ENCODE data around the gene MSMB. TPM values are rescaled to one million over a fixed set of nuclear protein-coding genes. Genes with fewer than 3 reads are reported as not detected.
"Not testable (repeated sequence)": the region's sequence is repeated elsewhere in the genome, so short reads cannot be mapped to it uniquely, and the experiment has no call there.

MSMB gene
- total RNA-seq, 2 experiments from 2014 or later = not detected

DNA sequence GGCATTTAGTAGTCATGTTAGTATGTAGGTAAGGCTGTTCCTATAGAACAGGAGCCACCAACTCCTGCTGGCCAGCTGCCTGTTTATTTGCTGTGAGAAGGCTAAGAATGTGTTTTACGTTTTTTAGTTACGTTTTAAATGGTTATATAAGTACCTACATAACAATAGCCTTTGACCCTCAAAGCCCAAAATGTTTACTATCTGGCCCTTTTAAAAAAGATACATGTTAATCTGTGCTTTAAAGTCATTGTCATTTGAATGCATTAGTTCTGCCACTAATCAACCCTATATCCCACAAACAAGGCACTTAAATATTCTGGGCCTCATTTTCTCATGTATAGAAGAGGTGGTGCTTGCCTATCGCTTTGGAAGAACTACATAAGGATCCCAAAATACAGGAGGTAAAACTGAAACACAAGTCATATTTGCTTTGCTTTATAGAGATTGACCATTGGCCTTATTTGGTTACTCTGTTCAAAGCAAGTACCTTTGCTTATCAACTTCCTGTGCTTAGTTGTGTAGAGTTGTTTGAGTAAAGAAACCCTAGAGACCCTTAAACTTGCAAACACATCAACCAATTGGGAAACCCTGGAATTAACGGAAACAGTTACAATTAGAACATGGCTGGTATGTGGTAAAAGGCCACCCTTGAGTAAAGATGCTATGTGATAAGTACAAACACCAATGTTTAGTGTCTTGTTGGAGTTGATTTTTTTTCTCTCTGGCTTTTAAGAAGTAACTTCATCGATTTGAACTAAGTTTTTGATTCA lies 47.9 kb downstream of the MSMB start:
- no peaks in the 10 kb centered on the region for H3K9me3 ChIP-seq (ENCODE audit: low read length)
- H3K79me2 ChIP-seq (ENCODE audit: insufficient read depth, low read depth, low read length) = no peaks in the 10 kb centered on the region; the same call in 1 of the 2 replicates
- no peaks in the 10 kb centered on the region for H3K4me1 ChIP-seq (ENCODE audit: insufficient read depth, low read length, poor library complexity, severe bottlenecking)
- DNase-seq (ENCODE audit: low spot score) = no peak
- no peak overlapping the region for H3K4me3 ChIP-seq (ENCODE audit: low read depth, low read length, poor library complexity, severe bottlenecking)
- no peaks in the 10 kb centered on the region for H3K9me2 ChIP-seq (ENCODE audit: insufficient read depth, low read length)
- ChIA-PET POLR2A (interaction anchor here (1.1 to 1.2 kb wide), 2 partner anchors 12 to 25 kb away, joined by 4 to 5 read pairs; no protein-coding TSS in a partner anchor), CTCF (ENCODE audit: unreplicated experiment) (no interaction called here)
- H3K4me2 ChIP-seq (ENCODE audit: low read length) = no peak overlapping the region
- H3K36me3 ChIP-seq (ENCODE audit: insufficient read depth, low read length) = peaks cover 74% of the 10 kb centered on the region
- TF ChIP-seq, protein P1, sequence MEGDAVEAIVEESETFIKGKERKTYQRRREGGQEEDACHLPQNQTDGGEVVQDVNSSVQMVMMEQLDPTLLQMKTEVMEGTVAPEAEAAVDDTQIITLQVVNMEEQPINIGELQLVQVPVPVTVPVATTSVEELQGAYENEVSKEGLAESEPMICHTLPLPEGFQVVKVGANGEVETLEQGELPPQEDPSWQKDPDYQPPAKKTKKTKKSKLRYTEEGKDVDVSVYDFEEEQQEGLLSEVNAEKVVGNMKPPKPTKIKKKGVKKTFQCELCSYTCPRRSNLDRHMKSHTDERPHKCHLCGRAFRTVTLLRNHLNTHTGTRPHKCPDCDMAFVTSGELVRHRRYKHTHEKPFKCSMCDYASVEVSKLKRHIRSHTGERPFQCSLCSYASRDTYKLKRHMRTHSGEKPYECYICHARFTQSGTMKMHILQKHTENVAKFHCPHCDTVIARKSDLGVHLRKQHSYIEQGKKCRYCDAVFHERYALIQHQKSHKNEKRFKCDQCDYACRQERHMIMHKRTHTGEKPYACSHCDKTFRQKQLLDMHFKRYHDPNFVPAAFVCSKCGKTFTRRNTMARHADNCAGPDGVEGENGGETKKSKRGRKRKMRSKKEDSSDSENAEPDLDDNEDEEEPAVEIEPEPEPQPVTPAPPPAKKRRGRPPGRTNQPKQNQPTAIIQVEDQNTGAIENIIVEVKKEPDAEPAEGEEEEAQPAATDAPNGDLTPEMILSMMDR (conservative IDR thresholded peaks at IDR 0.05; ENCODE audit: low read length) = no peak
- TF ChIP-seq EZH2phosphoT487 (IDR thresholded peaks at IDR 0.05; ENCODE audit: borderline replicate concordance, low read depth, low read length) = no peak
- intact Hi-C loops (cut with micrococcal nuclease; ENCODE audit: unreplicated experiment) = no loop called here
- no peaks in the 10 kb centered on the region for H4K20me1 ChIP-seq (ENCODE audit: insufficient read depth, low read length)
- H3K27ac ChIP-seq (ENCODE audit: low read depth, low read length, poor library complexity, severe bottlenecking) = no peak overlapping the region
- H2AFZ ChIP-seq (ENCODE audit: low read length) = no peak overlapping the region
- no TSS peak for BruUV-seq (replicated peaks)

DNA sequence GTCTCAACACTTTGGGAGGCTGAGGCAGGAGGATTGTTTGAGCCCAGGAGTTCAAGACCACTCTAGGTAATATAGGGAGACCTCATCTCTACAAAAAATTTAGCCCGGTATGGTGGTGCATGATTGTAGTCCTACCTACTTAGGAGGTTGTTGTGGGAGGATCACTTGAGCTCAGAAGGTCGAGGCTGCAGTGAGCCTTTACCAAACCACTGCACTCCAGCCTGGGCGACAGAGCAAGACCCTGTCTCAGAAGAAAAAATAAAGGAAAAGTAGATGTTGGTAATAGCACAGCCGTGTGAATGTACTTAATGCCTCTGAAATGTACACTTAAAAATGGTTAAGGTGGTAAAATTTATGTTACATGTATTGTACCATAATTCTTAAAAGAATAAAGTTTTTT lies 48.5 kb downstream of the MSMB start:
- no peaks in the 10 kb centered on the region for H3K9me3 ChIP-seq (ENCODE audit: low read length)
- H4K20me1 ChIP-seq (ENCODE audit: insufficient read depth, low read length) = no peaks in the 10 kb centered on the region
- CTCF ChIA-PET (ENCODE audit: unreplicated experiment) = no interaction called here
- no peak overlapping the region for H3K4me2 ChIP-seq (ENCODE audit: low read length)
- peaks cover 72% of the 10 kb centered on the region for H3K36me3 ChIP-seq (ENCODE audit: insufficient read depth, low read length)
- no peak overlapping the region for H3K4me3 ChIP-seq (ENCODE audit: low read depth, low read length, poor library complexity, severe bottlenecking)
- BruUV-seq (replicated peaks) = no TSS peak
- no peak for TF ChIP-seq EZH2phosphoT487 (IDR thresholded peaks at IDR 0.05; ENCODE audit: borderline replicate concordance, low read depth, low read length)
- TF ChIP-seq, protein P1 (conservative IDR thresholded peaks at IDR 0.05; ENCODE audit: low read length) = no peak
- H3K4me1 ChIP-seq (ENCODE audit: insufficient read depth, low read length, poor library complexity, severe bottlenecking) = no peaks in the 10 kb centered on the region
- POLR2A ChIA-PET = no interaction called here
- no peaks in the 10 kb centered on the region for H3K9me2 ChIP-seq (ENCODE audit: insufficient read depth, low read length)
- intact Hi-C loops (cut with micrococcal nuclease; ENCODE audit: unreplicated experiment) = no loop called here
- no peak overlapping the region for H3K27ac ChIP-seq (ENCODE audit: low read depth, low read length, poor library complexity, severe bottlenecking)
- DNase-seq (ENCODE audit: low spot score) = no peak
- no peak overlapping the region for H2AFZ ChIP-seq (ENCODE audit: low read length)
- H3K79me2 ChIP-seq (ENCODE audit: insufficient read depth, low read depth, low read length) = no peaks in the 10 kb centered on the region; the same call in 1 of the 2 replicates

DNA sequence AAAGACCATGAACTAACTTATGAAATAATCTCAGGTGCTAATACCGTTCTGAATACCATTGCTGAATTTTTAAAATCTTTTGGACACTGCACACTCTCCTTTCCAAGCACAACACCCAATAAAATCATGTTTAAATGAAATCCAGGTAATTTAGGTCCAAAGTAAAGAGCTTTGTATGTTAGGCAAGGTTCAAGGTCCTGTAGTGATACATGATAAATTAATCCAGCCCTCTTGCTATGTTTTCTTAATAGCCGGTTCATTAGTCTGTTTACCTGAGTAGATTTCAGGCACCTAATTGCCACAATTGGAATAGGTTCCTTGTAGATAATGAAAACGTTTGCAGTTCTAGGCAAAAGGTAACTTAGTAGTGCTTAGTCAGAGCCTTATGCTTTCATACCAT lies 60.5 kb downstream of the MSMB start:
- intact Hi-C loops (cut with micrococcal nuclease; ENCODE audit: unreplicated experiment); DNase-seq (ENCODE audit: low spot score); CTCF ChIA-PET (ENCODE audit: unreplicated experiment); H3K4me1 ChIP-seq (ENCODE audit: insufficient read depth, low read length, poor library complexity, severe bottlenecking); H3K4me3 ChIP-seq (ENCODE audit: low read depth, low read length, poor library complexity, severe bottlenecking); H3K27ac ChIP-seq (ENCODE audit: low read depth, low read length, poor library complexity, severe bottlenecking); H3K4me2 ChIP-seq (ENCODE audit: low read length); BruUV-seq (replicated peaks); H3K9me3 ChIP-seq (ENCODE audit: low read length); H3K9me2 ChIP-seq (ENCODE audit: insufficient read depth, low read length); POLR2A ChIA-PET; H4K20me1 ChIP-seq (ENCODE audit: insufficient read depth, low read length); H2AFZ ChIP-seq (ENCODE audit: low read length): not testable (repeated sequence)
- H3K79me2 ChIP-seq (ENCODE audit: insufficient read depth, low read depth, low read length) = peaks cover 10% of the 10 kb centered on the region
- peaks cover 50% of the 10 kb centered on the region for H3K36me3 ChIP-seq (ENCODE audit: insufficient read depth, low read length)

DNA sequence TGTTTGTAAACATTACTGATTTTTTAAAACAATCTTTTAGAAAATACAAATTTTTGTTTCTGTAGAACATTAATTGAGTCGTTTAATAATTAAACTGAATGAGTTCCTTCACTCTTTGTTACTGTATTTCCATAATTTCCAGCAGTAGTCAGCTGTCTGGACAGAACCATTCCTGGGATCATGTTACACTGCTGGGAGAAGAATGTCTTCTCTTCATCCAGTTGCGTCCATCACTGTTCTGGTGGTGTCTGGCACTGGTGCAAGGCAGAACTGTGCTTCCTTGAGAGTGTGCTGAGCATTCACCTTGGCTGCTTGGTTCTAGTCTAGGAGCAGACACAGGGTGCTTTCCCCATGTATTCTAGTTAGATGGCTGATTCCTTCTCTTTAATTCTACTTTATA lies 61.6 kb downstream of the MSMB start:
- intact Hi-C loops (cut with micrococcal nuclease; ENCODE audit: unreplicated experiment) = loop anchor here (5.0 kb wide), 1 partner anchor 38 kb away; no protein-coding TSS in a partner anchor
- not testable (repeated sequence) for DNase-seq (ENCODE audit: low spot score)

More for the DNA sequence above, 61.6 kb downstream of the MSMB start:
- CTCF ChIA-PET (ENCODE audit: unreplicated experiment); BruUV-seq (replicated peaks); H3K4me3 ChIP-seq (ENCODE audit: low read depth, low read length, poor library complexity, severe bottlenecking); H2AFZ ChIP-seq (ENCODE audit: low read length); H4K20me1 ChIP-seq (ENCODE audit: insufficient read depth, low read length); POLR2A ChIA-PET; H3K9me2 ChIP-seq (ENCODE audit: insufficient read depth, low read length); H3K27ac ChIP-seq (ENCODE audit: low read depth, low read length, poor library complexity, severe bottlenecking); H3K4me2 ChIP-seq (ENCODE audit: low read length); H3K9me3 ChIP-seq (ENCODE audit: low read length); H3K4me1 ChIP-seq (ENCODE audit: insufficient read depth, low read length, poor library complexity, severe bottlenecking): not testable (repeated sequence)
- Histone ChIP-seq H3K79me2 (ENCODE audit: insufficient read depth, low read depth, low read length) (peaks cover 15% of the 10 kb centered on the region), H3K36me3 (ENCODE audit: insufficient read depth, low read length) (peaks cover 45% of the 10 kb centered on the region)
